Measurements from ENCODE around the gene FAM53A.
"Not testable (repeated sequence)": the region's sequence is repeated elsewhere in the genome, so short reads cannot be mapped to it uniquely, and the experiment has no call there.

FAM53A gene

GRCh38 chr4:1658146-1658545 is 26.0 kb downstream of the FAM53A start:
- no peak for DNase-seq

- DNase-seq, result no peak
These were observed 27.1 kb downstream of the FAM53A start for GRCh38 chr4:1656986-1657385.

- no peak for DNase-seq
These were observed 28.0 kb downstream of the FAM53A start for GRCh38 chr4:1656132-1656531.

GRCh38 chr4:1655676-1656075 is 28.4 kb downstream of the FAM53A start:
- DNase-seq, result no peak

- no peak for DNase-seq
These were observed 29.0 kb downstream of the FAM53A start for GRCh38 chr4:1655081-1655480.

- no peak for DNase-seq
These were observed 29.7 kb downstream of the FAM53A start for GRCh38 chr4:1654216-1654955.

- no peak for DNase-seq
These were observed 30.3 kb downstream of the FAM53A start for GRCh38 chr4:1653776-1654175.

GRCh38 chr4:1652088-1652487 is 32.0 kb downstream of the FAM53A start:
- DNase-seq, result no peak

GRCh38 chr4:1651609-1652008 is 32.5 kb downstream of the FAM53A start:
- DNase-seq, result no peak

- DNase-seq, result no peak
These were observed 35.2 kb downstream of the FAM53A start for GRCh38 chr4:1648962-1649361.

GRCh38 chr4:1647432-1647831 is 36.7 kb downstream of the FAM53A start:
- DNase-seq, result no peak

GRCh38 chr4:1646690-1647089 is 37.4 kb downstream of the FAM53A start:
- DNase-seq, result no peak

GRCh38 chr4:1644891-1645657 is 39.0 kb downstream of the FAM53A start:
- no peak for DNase-seq

- no peak for DNase-seq
These were observed 40.0 kb downstream of the FAM53A start for GRCh38 chr4:1643971-1644735.

- no peak for DNase-seq
These were observed 41.7 kb downstream of the FAM53A start for GRCh38 chr4:1642196-1642951.

GRCh38 chr4:1641671-1642070 is 42.4 kb downstream of the FAM53A start:
- no peak for DNase-seq

GRCh38 chr4:1640716-1641503 is 43.2 kb downstream of the FAM53A start:
- not testable (repeated sequence) for DNase-seq

- DNase-seq, result no peak
These were observed 43.9 kb downstream of the FAM53A start for GRCh38 chr4:1640190-1640589.

- no peak for DNase-seq
These were observed 44.7 kb downstream of the FAM53A start for GRCh38 chr4:1639299-1639868.

- DNase-seq, result no peak
These were observed 45.2 kb downstream of the FAM53A start for GRCh38 chr4:1638873-1639272.

GRCh38 chr4:1638272-1638598 is 45.9 kb downstream of the FAM53A start:
- no peak for DNase-seq
